Activated T-helper 17 cell treated with anti-CD3 and anti-CD28 coated beads, Interleukin-2, amount 50 U/mL, for 72 hours (primary cell): ENCODE data around the gene RABGEF1. TPM values are rescaled to one million over a fixed set of nuclear protein-coding genes. Genes with fewer than 3 reads are reported as not detected.
"Not testable (repeated sequence)": the region's sequence is repeated elsewhere in the genome, so short reads cannot be mapped to it uniquely, and the experiment has no call there.

Source experiments
- ATAC-seq: fragments of 150-1000 bp; cut with Tn5 transposase; replicated peaks from 2 replicates; pipeline ENCODE4 v1.10.0; 2021; ENCODE audit warnings: mild to moderate bottlenecking, moderate library complexity
- H3K27ac Mint-ChIP-seq: one replicate; pipeline ENCODE4 v1.8.0; 2022; ENCODE audit warnings: mixed read lengths
- H3K27me3 Mint-ChIP-seq: one replicate; pipeline ENCODE4 v1.8.0; 2022; ENCODE audit warnings: mixed read lengths
- H3K36me3 Mint-ChIP-seq: one replicate; pipeline ENCODE4 v1.8.0; 2022; ENCODE audit warnings: low read depth, mild to moderate bottlenecking, mixed read lengths
- H3K4me1 Mint-ChIP-seq: one replicate; pipeline ENCODE4 v1.8.0; 2022; ENCODE audit warnings: mixed read lengths
- H3K4me3 Mint-ChIP-seq: one replicate; pipeline ENCODE4 v1.8.0; 2022; ENCODE audit warnings: mild to moderate bottlenecking, mixed read lengths
- H3K9me3 Mint-ChIP-seq: one replicate; pipeline ENCODE4 v1.8.0; 2022; ENCODE audit warnings: mixed read lengths
- total RNA-seq, 2 donors: library from RNA; stranded (reverse); gene quantifications; one replicate each; pipeline ENCODE4 v1.2.3, GENCODE V29; 2022

The RABGEF1 gene
- total RNA-seq, 2 donors from 2014 or later, result 24.5 to 37.4 TPM

DNA sequence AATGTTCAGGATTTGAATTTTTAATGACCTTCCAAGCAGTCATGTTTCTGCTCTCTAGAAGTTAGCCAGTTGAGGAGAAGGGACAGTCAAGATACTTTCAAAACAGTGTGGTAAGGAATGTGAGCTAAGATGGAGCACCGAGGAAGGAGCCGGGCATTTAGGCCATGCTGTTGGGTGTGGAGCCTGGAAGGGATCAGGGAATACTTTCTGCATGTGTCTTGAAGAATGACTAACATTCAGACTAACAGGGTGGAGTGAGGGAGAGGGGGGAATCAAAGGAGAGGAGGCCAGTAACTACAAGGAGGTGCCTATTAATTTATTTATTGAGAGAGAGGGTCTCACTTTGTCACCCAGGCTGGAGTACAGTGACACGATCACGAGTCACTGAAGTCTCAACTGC is 1.8 kb downstream of the RABGEF1 start:
- H3K4me1 Mint-ChIP-seq, H3K27ac Mint-ChIP-seq, ATAC-seq, H3K27me3 Mint-ChIP-seq, H3K9me3 Mint-ChIP-seq: not testable (repeated sequence)
- Mint-ChIP-seq H3K36me3 (peaks cover 39% of the 10 kb centered on the region), H3K4me3 (peak overlapping the region; percentile 93)

GRCh38 chr7:66743920-66744319 is 3.4 kb downstream of the RABGEF1 start:
- H3K4me3 Mint-ChIP-seq, result no peak overlapping the region
- H3K27me3 Mint-ChIP-seq, result no peaks in the 10 kb centered on the region
- peaks cover 8% of the 10 kb centered on the region for H3K4me1 Mint-ChIP-seq
- H3K27ac Mint-ChIP-seq, result no peak overlapping the region
- no peaks in the 10 kb centered on the region for H3K9me3 Mint-ChIP-seq
- peaks cover 47% of the 10 kb centered on the region for H3K36me3 Mint-ChIP-seq
- ATAC-seq, result no peak

DNA sequence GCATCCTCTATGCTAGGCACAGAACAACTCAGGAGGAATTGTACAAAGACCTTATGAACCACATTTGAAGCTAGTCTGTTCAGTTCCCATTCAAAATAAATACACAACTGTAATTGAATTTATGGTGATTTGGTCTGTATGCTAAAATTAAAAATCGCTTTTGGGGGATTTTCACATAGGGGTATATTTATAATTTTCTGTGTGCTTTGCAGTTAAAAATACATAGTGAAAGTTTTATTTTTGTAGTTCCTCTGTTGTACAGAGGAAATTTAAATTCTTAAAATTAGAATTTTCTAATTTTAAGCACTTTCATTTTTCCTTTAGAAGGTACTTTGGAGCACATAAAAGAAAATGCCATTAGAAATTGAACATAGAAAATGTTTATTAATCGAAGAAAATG is 6.9 kb downstream of the RABGEF1 start:
- Mint-ChIP-seq H3K36me3 (peaks cover 34% of the 10 kb centered on the region), H3K9me3 (no peaks in the 10 kb centered on the region), H3K27ac (no peak overlapping the region), H3K4me3 (no peak overlapping the region), H3K4me1 (peaks cover 9% of the 10 kb centered on the region), H3K27me3 (no peaks in the 10 kb centered on the region)
- no peak for ATAC-seq

DNA sequence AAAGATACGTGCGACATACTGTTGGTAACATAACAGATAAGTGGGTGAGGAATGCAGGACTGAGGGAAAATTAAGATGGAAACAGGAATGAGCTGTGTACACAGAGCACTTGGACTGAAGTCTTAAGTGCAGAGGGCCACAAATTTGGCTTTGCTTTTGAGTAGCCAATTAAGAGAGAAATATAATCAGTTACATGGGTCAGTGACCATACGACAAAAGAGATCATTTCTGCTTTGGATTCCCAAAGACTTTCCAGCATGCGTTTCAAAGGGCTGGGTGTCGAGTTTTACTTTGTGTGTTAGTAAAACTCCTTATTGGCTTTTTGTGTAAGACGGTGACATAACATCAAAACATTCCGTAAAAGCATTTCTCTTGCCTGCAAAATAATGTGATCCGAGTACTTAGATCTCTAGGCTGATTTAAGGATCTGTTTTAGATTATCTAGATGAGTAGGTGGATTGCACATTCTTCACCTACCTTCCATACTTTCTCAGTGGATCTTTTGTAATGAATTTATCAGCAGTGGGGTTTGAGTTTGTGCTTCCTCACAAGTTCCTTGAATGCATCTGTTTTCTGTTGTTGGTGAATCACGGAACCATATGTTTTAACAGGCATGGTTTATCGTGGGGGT is 7.5 kb downstream of the RABGEF1 start:
- Mint-ChIP-seq H3K4me1 (peaks cover 12% of the 10 kb centered on the region), H3K9me3 (no peaks in the 10 kb centered on the region), H3K27ac (no peak overlapping the region), H3K4me3 (no peak overlapping the region), H3K27me3 (no peaks in the 10 kb centered on the region), H3K36me3 (peaks cover 32% of the 10 kb centered on the region)
- no peak for ATAC-seq

DNA sequence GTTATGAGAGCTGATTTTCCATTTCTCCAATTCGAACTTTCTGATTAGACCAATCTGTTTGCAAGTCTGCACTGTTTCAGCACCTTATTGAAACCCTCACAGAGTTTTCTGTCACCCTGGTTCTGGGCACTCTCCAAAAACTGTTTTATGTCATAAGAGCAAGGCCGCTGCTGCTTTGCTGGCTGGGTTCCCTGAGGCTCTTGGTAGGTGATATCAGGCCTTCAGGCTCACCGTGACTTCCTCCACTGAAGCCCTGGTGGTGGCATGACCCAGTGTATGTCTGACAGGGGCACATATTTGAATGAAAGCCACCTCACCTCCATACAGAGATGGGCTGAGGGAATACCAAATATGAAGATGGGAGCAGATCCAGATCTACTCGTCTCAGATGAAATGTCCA is 8.3 kb downstream of the RABGEF1 start:
- Mint-ChIP-seq H3K4me3 (no peak overlapping the region), H3K27ac (peak overlapping the region; percentile 73), H3K27me3 (no peaks in the 10 kb centered on the region), H3K9me3 (no peaks in the 10 kb centered on the region), H3K4me1 (peaks cover 12% of the 10 kb centered on the region), H3K36me3 (peaks cover 29% of the 10 kb centered on the region)
- no peak for ATAC-seq

DNA sequence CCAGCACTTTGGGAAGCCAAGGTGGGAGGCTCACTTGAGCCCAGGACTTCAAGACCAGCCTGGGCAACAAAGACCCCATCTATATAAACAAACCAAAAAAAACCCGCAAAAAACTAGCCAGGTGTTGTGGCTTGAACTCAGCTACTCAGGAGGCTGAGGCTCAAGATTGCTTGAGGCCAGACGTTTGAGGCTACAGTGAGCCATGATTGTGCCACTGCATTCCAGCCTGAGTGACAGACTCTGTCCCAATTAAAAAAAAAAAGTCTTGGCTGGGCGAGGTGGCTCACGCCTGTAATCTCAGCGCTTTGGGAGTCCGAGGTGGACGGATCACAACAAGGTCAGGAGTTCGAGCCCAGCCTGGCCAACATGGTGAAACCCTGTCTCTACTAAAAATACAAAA is 11.4 kb downstream of the RABGEF1 start:
- H3K27me3 Mint-ChIP-seq, result no peaks in the 10 kb centered on the region
- H3K9me3 Mint-ChIP-seq, result no peaks in the 10 kb centered on the region
- no peak for ATAC-seq
- H3K27ac Mint-ChIP-seq, result peak overlapping the region; percentile 74
- H3K36me3 Mint-ChIP-seq, result peaks cover 8% of the 10 kb centered on the region
- peaks cover 16% of the 10 kb centered on the region for H3K4me1 Mint-ChIP-seq
- peak overlapping the region; percentile 45 for H3K4me3 Mint-ChIP-seq

GRCh38 chr7:66754541-66754940 is 14.0 kb downstream of the RABGEF1 start:
- H3K27ac Mint-ChIP-seq, result no peak overlapping the region

DNA sequence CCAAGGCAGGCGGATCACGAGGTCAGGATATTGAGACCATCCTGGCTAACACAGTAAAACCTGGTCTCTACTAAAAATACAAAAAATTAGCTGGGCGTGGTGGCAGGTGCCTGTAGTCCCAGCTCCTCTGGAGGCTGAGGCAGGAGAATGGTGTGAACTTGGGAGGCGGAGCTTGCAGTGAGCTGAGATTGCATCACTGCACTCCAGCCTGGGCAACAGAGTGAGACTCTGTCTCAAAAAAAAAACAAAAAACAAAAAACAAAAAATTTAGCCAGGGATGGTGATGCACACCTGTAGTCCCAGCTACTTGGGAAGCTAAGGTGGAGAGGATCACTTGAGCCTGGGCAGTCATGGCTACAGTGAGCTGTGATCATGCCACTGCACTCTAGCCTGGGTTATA is 14.5 kb downstream of the RABGEF1 start:
- not testable (repeated sequence) for H3K4me3 Mint-ChIP-seq, H3K9me3 Mint-ChIP-seq, H3K27ac Mint-ChIP-seq, ATAC-seq, H3K27me3 Mint-ChIP-seq
- H3K4me1 Mint-ChIP-seq, result peaks cover 27% of the 10 kb centered on the region
- peaks cover 15% of the 10 kb centered on the region for H3K36me3 Mint-ChIP-seq

More at GRCh38 chr7:66754541-66754940, 14.0 kb downstream of the RABGEF1 start:
- Mint-ChIP-seq H3K4me1 (peaks cover 28% of the 10 kb centered on the region), H3K36me3 (peaks cover 14% of the 10 kb centered on the region), H3K9me3 (no peaks in the 10 kb centered on the region), H3K4me3 (no peak overlapping the region), H3K27me3 (no peaks in the 10 kb centered on the region)
- no peak for ATAC-seq

GRCh38 chr7:66756227-66756626 is 15.7 kb downstream of the RABGEF1 start:
- H3K9me3 Mint-ChIP-seq, H3K27me3 Mint-ChIP-seq, H3K27ac Mint-ChIP-seq, ATAC-seq, H3K4me3 Mint-ChIP-seq: not testable (repeated sequence)
- Mint-ChIP-seq H3K4me1 (peaks cover 28% of the 10 kb centered on the region), H3K36me3 (peaks cover 15% of the 10 kb centered on the region)

- H3K4me1 Mint-ChIP-seq, result peaks cover 28% of the 10 kb centered on the region
- no peak overlapping the region for H3K4me3 Mint-ChIP-seq
- no peaks in the 10 kb centered on the region for H3K27me3 Mint-ChIP-seq
- ATAC-seq, result no peak
- no peak overlapping the region for H3K27ac Mint-ChIP-seq
- no peaks in the 10 kb centered on the region for H3K9me3 Mint-ChIP-seq
- peaks cover 15% of the 10 kb centered on the region for H3K36me3 Mint-ChIP-seq
Measured at GRCh38 chr7:66756889-66757288, 16.4 kb downstream of the RABGEF1 start.

DNA sequence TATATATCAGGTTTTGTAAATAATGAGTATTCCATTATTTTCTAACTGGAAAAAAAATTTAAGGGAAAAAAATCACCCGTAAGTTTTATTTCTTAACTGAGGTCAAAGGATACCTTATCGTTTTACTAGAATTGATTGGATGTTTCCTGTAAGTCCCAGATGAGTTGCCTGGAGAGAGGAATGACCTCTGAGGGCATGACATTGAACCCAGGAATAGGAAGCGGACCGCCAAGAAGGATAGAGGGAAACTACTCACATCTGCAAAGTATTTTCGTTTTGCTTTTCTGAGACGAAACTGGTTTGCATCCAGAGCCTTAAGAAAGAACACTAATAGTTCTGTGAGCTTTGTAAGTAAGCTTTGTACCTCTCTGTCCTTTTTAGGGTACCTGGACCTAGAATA is 17.4 kb downstream of the RABGEF1 start:
- Mint-ChIP-seq H3K27ac (no peak overlapping the region), H3K4me3 (peak overlapping the region; percentile 57), H3K36me3 (peaks cover 15% of the 10 kb centered on the region), H3K9me3 (no peaks in the 10 kb centered on the region), H3K4me1 (peaks cover 22% of the 10 kb centered on the region), H3K27me3 (no peaks in the 10 kb centered on the region)
- no peak for ATAC-seq

DNA sequence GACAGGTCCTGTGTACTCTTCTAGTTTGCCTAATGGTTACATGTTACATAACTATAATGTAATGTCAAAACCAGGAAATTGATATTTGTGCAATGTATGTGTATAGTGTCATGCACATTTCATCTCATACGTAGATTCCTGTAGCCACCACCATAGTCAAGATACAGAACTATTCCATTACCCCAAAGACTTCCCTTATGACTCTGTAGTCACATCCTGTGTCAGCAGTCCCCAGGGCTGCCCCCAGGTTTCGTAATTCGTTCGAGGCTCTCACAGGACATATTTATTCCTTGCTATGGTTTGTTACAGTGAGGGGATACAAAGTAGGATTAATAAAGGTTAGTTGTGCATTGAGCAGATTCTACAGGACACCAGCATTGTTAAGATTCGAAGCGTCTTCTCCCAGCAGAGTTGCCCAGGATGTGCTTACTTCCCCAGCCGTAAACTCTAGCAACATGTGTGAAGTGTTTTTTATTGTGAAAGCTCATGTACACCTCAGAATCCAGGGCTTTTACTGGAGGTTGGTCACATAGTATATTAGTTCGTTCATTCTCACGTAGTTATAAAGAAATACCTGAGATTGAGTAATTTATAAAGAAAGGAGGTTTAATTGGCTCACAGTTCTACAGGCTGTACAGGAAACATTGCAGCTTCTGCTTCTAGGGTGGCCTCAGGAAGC is 18.6 kb downstream of the RABGEF1 start:
- Mint-ChIP-seq H3K4me1 (peaks cover 27% of the 10 kb centered on the region), H3K27me3 (no peaks in the 10 kb centered on the region), H3K27ac (peak overlapping the region; percentile 80), H3K4me3 (peak overlapping the region; percentile 57), H3K9me3 (peaks cover 3% of the 10 kb centered on the region), H3K36me3 (peaks cover 15% of the 10 kb centered on the region)
- peak; percentile 98 for ATAC-seq

DNA sequence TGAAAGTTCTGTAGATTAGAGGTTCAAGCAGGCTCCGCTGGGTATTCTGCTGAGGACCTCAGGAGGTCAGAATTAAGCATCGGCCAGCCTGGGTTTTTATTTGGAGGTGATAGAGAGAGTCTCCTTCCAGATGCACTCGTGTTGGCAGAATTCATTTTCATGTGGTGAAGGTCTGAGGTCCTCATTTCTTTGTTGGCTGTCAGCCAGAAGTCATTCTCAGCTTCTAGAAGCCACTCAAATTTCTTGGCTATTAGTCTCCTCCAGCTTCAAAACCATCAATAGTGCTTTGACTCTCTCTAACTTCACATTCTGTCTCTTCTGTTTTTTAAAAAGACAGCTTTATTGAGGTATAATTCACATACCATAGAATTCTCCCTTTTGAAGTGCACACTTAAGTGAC is 22.6 kb downstream of the RABGEF1 start:
- ATAC-seq, H3K9me3 Mint-ChIP-seq, H3K4me3 Mint-ChIP-seq, H3K27me3 Mint-ChIP-seq: not testable (repeated sequence)
- Mint-ChIP-seq H3K4me1 (peaks cover 29% of the 10 kb centered on the region), H3K27ac (peak overlapping the region; percentile 76), H3K36me3 (peaks cover 15% of the 10 kb centered on the region)

DNA sequence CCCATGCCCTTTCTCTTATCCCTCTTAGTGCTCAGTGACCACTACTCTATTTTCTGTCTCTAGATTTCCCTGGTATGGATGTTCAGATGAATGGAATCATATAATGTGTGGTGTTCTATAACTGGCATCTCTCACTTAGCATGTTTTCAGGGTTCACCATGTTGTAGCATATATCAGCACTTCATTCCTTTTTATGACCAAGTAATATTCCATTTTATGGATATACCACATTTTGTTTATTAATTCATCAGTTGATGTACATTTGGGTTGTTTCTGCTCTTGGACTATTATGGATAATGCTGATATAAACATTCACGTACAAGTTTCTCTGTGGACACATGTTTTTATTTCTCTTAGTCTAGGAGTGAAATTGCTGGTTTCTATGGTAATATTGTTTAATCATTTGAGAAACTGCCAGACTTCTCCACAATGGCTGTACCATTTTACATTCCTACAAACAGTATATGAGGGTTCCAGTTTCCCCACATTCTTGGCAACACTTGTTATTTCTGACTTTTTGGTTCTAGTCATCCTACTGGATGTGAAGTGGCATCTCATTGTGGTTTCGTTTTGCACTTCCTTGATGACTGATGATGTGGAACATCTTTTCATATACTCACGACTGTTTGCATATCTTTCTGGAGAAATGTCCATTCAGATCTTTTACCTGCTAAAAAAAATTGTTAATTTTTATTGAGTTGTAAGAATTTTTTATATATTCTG is 23.3 kb downstream of the RABGEF1 start:
- not testable (repeated sequence) for H3K9me3 Mint-ChIP-seq, H3K27me3 Mint-ChIP-seq, H3K36me3 Mint-ChIP-seq
- H3K27ac Mint-ChIP-seq, result peak overlapping the region; percentile 76
- H3K4me1 Mint-ChIP-seq, result peaks cover 29% of the 10 kb centered on the region
- peak; percentile 74 for ATAC-seq
- peak overlapping the region; percentile 17 for H3K4me3 Mint-ChIP-seq

DNA sequence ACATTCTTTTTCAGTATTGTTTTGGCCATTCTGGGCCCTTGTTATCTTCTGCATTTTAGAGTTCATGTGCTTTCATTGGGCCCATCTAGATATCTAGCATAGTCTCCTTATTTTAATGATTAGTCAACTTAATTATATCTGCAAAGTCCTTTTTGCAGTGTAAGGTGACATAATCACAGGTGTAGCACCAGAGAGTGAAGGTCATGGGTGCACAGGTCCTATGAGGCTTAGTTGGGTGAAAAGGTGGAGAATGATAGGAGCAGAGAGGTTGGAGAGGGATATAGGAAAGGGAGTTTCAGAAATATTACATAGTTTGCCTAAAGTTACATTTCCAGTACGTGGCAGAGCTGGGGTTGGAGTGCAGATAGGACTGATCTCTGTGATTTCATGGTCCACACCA is 24.4 kb downstream of the RABGEF1 start:
- not testable (repeated sequence) for H3K27me3 Mint-ChIP-seq, H3K27ac Mint-ChIP-seq, H3K4me3 Mint-ChIP-seq, H3K9me3 Mint-ChIP-seq, ATAC-seq, H3K36me3 Mint-ChIP-seq
- peaks cover 31% of the 10 kb centered on the region for H3K4me1 Mint-ChIP-seq
